Lung microvascular endothelial cell (primary cell): ENCODE results near the gene F8A3. TPM values are rescaled to one million over a fixed set of nuclear protein-coding genes. Genes with fewer than 3 reads are reported as not detected.
"Not testable (repeated sequence)": the region's sequence is repeated elsewhere in the genome, so short reads cannot be mapped to it uniquely, and the experiment has no call there.

Experiments used
- DNase-seq, 2 donors: peaks; one replicate each; pipeline versions ENCODE4 v3.0.0 to v3.0.0-alpha.2; 2010; ENCODE audit warnings: low read depth in 2 of 2
- total RNA-seq: library from RNA; depleted of rRNA; stranded (reverse); fragments of >200 nt; gene quantifications from 2 replicates; pipeline ENCODE4 v1.2.1, GENCODE V29; 2014

Gene F8A3
- 0.44 and 0.60 TPM in 2 replicates for total RNA-seq

- DNase-seq, result not testable (repeated sequence)
These were observed at the start of gene F8A3 for GRCh38 chrX:155458471-155458870. Gene F8A3 (minus strand): TSS chrX:155458620. CDS start chrX:155458600, 20 bp downstream.

- no peak for DNase-seq
These were observed 46.9 kb upstream of the F8A3 start for GRCh38 chrX:155505296-155505695.

GRCh38 chrX:155495134-155495533, 36.7 kb upstream of the F8A3 start:
- not testable (repeated sequence) for DNase-seq

- not testable (repeated sequence) for DNase-seq
These were observed 33.0 kb upstream of the F8A3 start for GRCh38 chrX:155491421-155491820.

- not testable (repeated sequence) for DNase-seq
These were observed 18.7 kb upstream of the F8A3 start for GRCh38 chrX:155477136-155477535.

GRCh38 chrX:155466269-155466938, 8.0 kb upstream of the F8A3 start:
- not testable (repeated sequence) for DNase-seq

- not testable (repeated sequence) for DNase-seq
These were observed 2.1 kb upstream of the F8A3 start for GRCh38 chrX:155460501-155460900.

GRCh38 chrX:155457761-155458447, 516 bp downstream of the F8A3 start:
- DNase-seq, result not testable (repeated sequence)

GRCh38 chrX:155441097-155441496, 17.3 kb downstream of the F8A3 start:
- DNase-seq, result no peak

GRCh38 chrX:155435744-155436112, 22.7 kb downstream of the F8A3 start:
- DNase-seq, result no peak

GRCh38 chrX:155434906-155435743, 23.3 kb downstream of the F8A3 start:
- no peak for DNase-seq

- DNase-seq, result no peak
These were observed 40.7 kb downstream of the F8A3 start for GRCh38 chrX:155417769-155418168.

Other genes starting within 250 kb of the F8A3 start
- gene VBP1, start 242.2 kb downstream of the F8A3 start, total RNA-seq, result 45.8 and 46.4 TPM in 2 replicates
- 0.20 and 0.22 TPM in 2 replicates for gene RAB39B, start 194.1 kb downstream of the F8A3 start, total RNA-seq
- 8.9 and 11.7 TPM in 2 replicates for gene CLIC2, start 124.0 kb downstream of the F8A3 start, total RNA-seq
- gene F8A2, start 76.5 kb downstream of the F8A3 start, total RNA-seq, result not detected in 2 replicates
- gene SPRY3, start 154.0 kb upstream of the F8A3 start, total RNA-seq, result 0.87 and 1.4 TPM in 2 replicates
- 6.1 and 7.3 TPM in 2 replicates for gene TMLHE, start 154.3 kb upstream of the F8A3 start, total RNA-seq